HepG2 (cell line): ENCODE measurements around the gene KIN. TPM values are rescaled to one million over a fixed set of nuclear protein-coding genes. Genes with fewer than 3 reads are reported as not detected.
A peak's percentile ranks its signal among the peaks of the same experiment; 100 is the strongest.
"Not testable (repeated sequence)": the region's sequence is repeated elsewhere in the genome, so short reads cannot be mapped to it uniquely, and the experiment has no call there.

Source experiments
- ATAC-seq: fragments of 200-7000 bp; cut with Tn5 transposase; 3 replicates; pipeline ENCODE4 v1.9.1; 2020; ENCODE audit warnings: mild to moderate bottlenecking, moderate library complexity
- BruUV-seq: library from RNA; stranded (reverse); fragments of 400-500 nt; replicated peaks from 2 replicates; lab custom pipeline; 2021; lab: Mats Ljungman, UMichigan
- CTCF ChIA-PET: fragments of 300-600 bp; formaldehyde crosslinking; extraction: SDS; loops from one replicate; lab custom pipeline; 2021; ENCODE audit warnings: low total read pairs, inconsistent platforms, low intra/inter-chr PET ratio; lab: Yijun Ruan, JAX
- POLR2A ChIA-PET: fragments of 350-600 bp; sonication (Branson Sonifier 250); formaldehyde crosslinking; loops from one replicate; lab custom pipeline; 2020; ENCODE audit warnings: antibody characterized with exemption, inconsistent platforms; lab: Yijun Ruan, JAX
- DNase-seq: peaks from one replicate; pipeline ENCODE4 v3.0.0-alpha.2; 2015; ENCODE audit warnings: low spot score
- FAIRE-seq: peaks from 3 replicates; lab custom pipeline; 2011; peaks lifted over from hg19 to GRCh38; lab: Jason Lieb, UNC
- H2AFZ ChIP-seq: one replicate; pipeline ENCODE4 v1.6.1; 2011; ENCODE audit warnings: low read length, inconsistent platforms
- H3K27ac ChIP-seq: fragments of 300-600 bp; 3 replicates; pipeline ENCODE4 v1.8.0; 2011; ENCODE audit warnings: mixed run types, mild to moderate bottlenecking, mixed read lengths, low read length, inconsistent platforms; ENCODE audit not compliant: insufficient read depth; ENCODE audit errors: extremely low read length
- H3K27me3 ChIP-seq, 2 experiments: fragments of 200-600 bp in 1 of 2; 2 replicates in 1 of 2; 3 replicates in 1 of 2; pipeline versions ENCODE4 v1.6.0 to v1.8.0; 2011; ENCODE audit warnings: low read length in 2 of 2, mild to moderate bottlenecking in 2 of 2, moderate library complexity in 2 of 2, inconsistent platforms in 1 of 2; ENCODE audit not compliant: insufficient read depth in 2 of 2, control insufficient read depth in 1 of 2
- H3K36me3 ChIP-seq, 2 experiments: fragments of 200-600 bp in 1 of 2; replicated peaks in 1 of 2; 2 replicates in 1 of 2; 3 replicates in 1 of 2; pipeline versions ENCODE4 v1.5.1 to v1.8.0; 2011; ENCODE audit warnings: low read length in 2 of 2, inconsistent platforms in 1 of 2; ENCODE audit not compliant: insufficient read depth in 2 of 2, control insufficient read depth in 1 of 2
- H3K4me1 ChIP-seq: 2 replicates; pipeline ENCODE4 v1.5.1; 2012; ENCODE audit warnings: low read length, inconsistent platforms; ENCODE audit not compliant: insufficient read depth
- H3K4me2 ChIP-seq: 2 replicates; pipeline ENCODE4 v1.6.0; 2011; ENCODE audit warnings: low read depth, low read length, inconsistent platforms
- H3K4me3 ChIP-seq, 3 experiments: fragments of 200-600 bp in 1 of 3; sonication (generic), shearing (Covaris generic) in 1 of 3; replicated peaks in 1 of 3; 2 replicates each; pipeline ENCODE4 v1.5.1; 2011 to 2016; ENCODE audit warnings: low read length in 3 of 3, inconsistent platforms in 2 of 3, low read depth in 2 of 3, mild to moderate bottlenecking in 2 of 3, control low read depth in 1 of 3, mixed read lengths in 1 of 3; ENCODE audit not compliant: insufficient read depth in 1 of 3
- H3K79me2 ChIP-seq: one replicate; pipeline ENCODE4 v1.6.1; 2011; ENCODE audit warnings: low read length, inconsistent platforms; ENCODE audit not compliant: insufficient read depth
- H3K9ac ChIP-seq: 2 replicates; pipeline ENCODE4 v1.6.0; 2011; ENCODE audit warnings: mild to moderate bottlenecking, low read depth, low read length, inconsistent platforms; ENCODE audit not compliant: insufficient read depth
- H3K9me3 ChIP-seq: 2 replicates; pipeline ENCODE4 v1.5.1; 2012; ENCODE audit warnings: mild to moderate bottlenecking, low read length
- H4K20me1 ChIP-seq: 2 replicates; pipeline ENCODE4 v1.6.0; 2011; ENCODE audit warnings: inconsistent platforms, mild to moderate bottlenecking, low read length, moderate library complexity; ENCODE audit not compliant: insufficient read depth
- ATF1 ChIP-seq: IDR thresholded peaks from 2 replicates; pipeline ENCODE4 v1.6.1; 2016; ENCODE audit warnings: mild to moderate bottlenecking, control low read depth
- FOSL2 ChIP-seq: sonication (generic); formaldehyde crosslinking; IDR thresholded peaks from 2 replicates; pipeline ENCODE4 v1.4.0; 2020; ENCODE audit warnings: missing genetic modification reagents
- POLR2G ChIP-seq: fragments of 200-400 bp; formaldehyde crosslinking; IDR thresholded peaks from 2 replicates; pipeline ENCODE4 v1.6.1; 2018; ENCODE audit warnings: mild to moderate bottlenecking, low read depth, low read length, moderate library complexity
- RBM22 ChIP-seq: fragments of 200-400 bp; formaldehyde crosslinking; optimal IDR thresholded peaks from 2 replicates; pipeline ENCODE3; 2017; ENCODE audit warnings: mild to moderate bottlenecking, low read length, moderate library complexity
- ZNF430 ChIP-seq: sonication (generic); formaldehyde crosslinking; IDR thresholded peaks from 2 replicates; pipeline ENCODE4 v1.9.0; 2021; ENCODE audit warnings: mild to moderate bottlenecking, missing genetic modification reagents
- ZNF841 ChIP-seq: sonication (generic); formaldehyde crosslinking; IDR thresholded peaks from 2 replicates; pipeline ENCODE4 v1.8.1; 2023; ENCODE audit warnings: missing genetic modification reagents, borderline replicate concordance
- WGBS: methylation state at CpG from one replicate; pipeline ENCODE4 v1.1.6; 2017; ENCODE audit warnings: low lambda C conversion rate; 5-methylcytosine and 5-hydroxymethylcytosine counted together
- in situ Hi-C: cut with HindIII; loops from 2 replicates; pipeline ENCODE4 v1.10.0; 2017; ENCODE audit warnings: low pct_unique_long_range_greater_than_20kb; ENCODE audit not compliant: extremely low pct_ligation_motif_present
- intact Hi-C: fragments of 100-400 bp; cut with micrococcal nuclease; formaldehyde crosslinking; loops from one replicate; pipeline ENCODE4 v1.10.0; 2022; ENCODE audit not compliant: unreplicated experiment
- polyA plus RNA-seq, 8 experiments: library from polyadenylated mRNA; depleted of rRNA in 3 of 8; stranded (reverse) in 7 of 8; unstranded in 1 of 8; fragments of >200 nt; fragmentation: Illumina TruSeq in 4 of 8; extraction: Trizol in 4 of 8; gene quantifications; 2 replicates each; pipeline versions ENCODE4 v1.2.1 to v1.2.3, GENCODE V29; 2011 to 2016; ENCODE audit warnings: low read depth in 4 of 8, missing spikeins in 1 of 8, mixed read lengths in 1 of 8; ENCODE audit not compliant: insufficient read depth in 1 of 8
- total RNA-seq, 5 experiments: library from RNA; depleted of rRNA; stranded (reverse); fragments of >200 nt; fragmentation: Illumina TruSeq; extraction: Trizol; gene quantifications; 2 replicates each; pipeline ENCODE4 v1.2.3, GENCODE V29; 2016; ENCODE audit warnings: low read depth in 1 of 5
- TF ChIP-seq, protein P1 (sequence below): sonication (generic); formaldehyde crosslinking; IDR thresholded peaks from 2 replicates; pipeline ENCODE4 v1.4.0; 2020; ENCODE audit warnings: missing genetic modification reagents
- TF ChIP-seq, protein P2 (sequence below): sonication (generic); formaldehyde crosslinking; IDR thresholded peaks from 2 replicates; pipeline ENCODE4 v1.4.0; 2020; ENCODE audit warnings: missing genetic modification reagents, borderline replicate concordance
- TF ChIP-seq, protein P3 (sequence below): sonication (generic); formaldehyde crosslinking; IDR thresholded peaks from 2 replicates; pipeline ENCODE4 v1.4.0; 2020; ENCODE audit warnings: missing genetic modification reagents

The KIN gene
- total and polyA plus RNA-seq, 2 of the 13 experiments (the other 11 are each of a cell fraction or from before 2014, with no cell fraction given): 4.9 to 23.2 TPM

DNA sequence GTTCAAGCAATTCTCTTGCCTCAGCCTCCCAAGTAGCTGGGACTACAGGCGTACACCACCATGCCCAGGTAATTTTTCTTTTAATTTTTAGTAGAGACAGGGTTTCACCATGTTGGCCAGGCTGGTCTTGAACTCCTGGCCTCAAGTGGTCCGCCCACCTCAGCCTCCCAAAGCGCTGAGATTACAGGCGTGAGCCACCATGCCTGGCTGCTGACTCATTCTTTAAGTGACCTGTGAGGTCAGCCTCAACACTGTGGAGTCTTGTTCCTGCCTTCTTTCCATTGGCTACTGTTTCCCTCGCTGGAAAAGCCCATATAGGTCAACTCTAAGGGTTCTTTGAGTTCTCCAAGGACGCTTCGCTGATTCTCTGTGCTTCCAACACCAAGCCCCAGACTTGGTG lies 39.2 kb downstream of the KIN start:
- FAIRE-seq, H2AFZ ChIP-seq, H3K27me3 ChIP-seq, H3K27ac ChIP-seq, H3K9ac ChIP-seq, intact Hi-C loops, H3K9me3 ChIP-seq, H4K20me1 ChIP-seq, H3K4me2 ChIP-seq, BruUV-seq, ATAC-seq, CTCF ChIA-PET, H3K4me1 ChIP-seq, H3K4me3 ChIP-seq, in situ Hi-C loops, H3K79me2 ChIP-seq: not testable (repeated sequence)
- peak; percentile 13 for DNase-seq
- peaks cover 43 to 75% of the 10 kb centered on the region in 2 experiments for H3K36me3 ChIP-seq
- POLR2A ChIA-PET: interaction anchor here (0.9 kb wide), 1 partner anchor 70 kb away, joined by 3 read pairs; the partner anchor contains the start of gene TAF3
- 95% methylated on average over 7 of the region's 7 CpGs for WGBS
- TF ChIP-seq, protein P1, sequence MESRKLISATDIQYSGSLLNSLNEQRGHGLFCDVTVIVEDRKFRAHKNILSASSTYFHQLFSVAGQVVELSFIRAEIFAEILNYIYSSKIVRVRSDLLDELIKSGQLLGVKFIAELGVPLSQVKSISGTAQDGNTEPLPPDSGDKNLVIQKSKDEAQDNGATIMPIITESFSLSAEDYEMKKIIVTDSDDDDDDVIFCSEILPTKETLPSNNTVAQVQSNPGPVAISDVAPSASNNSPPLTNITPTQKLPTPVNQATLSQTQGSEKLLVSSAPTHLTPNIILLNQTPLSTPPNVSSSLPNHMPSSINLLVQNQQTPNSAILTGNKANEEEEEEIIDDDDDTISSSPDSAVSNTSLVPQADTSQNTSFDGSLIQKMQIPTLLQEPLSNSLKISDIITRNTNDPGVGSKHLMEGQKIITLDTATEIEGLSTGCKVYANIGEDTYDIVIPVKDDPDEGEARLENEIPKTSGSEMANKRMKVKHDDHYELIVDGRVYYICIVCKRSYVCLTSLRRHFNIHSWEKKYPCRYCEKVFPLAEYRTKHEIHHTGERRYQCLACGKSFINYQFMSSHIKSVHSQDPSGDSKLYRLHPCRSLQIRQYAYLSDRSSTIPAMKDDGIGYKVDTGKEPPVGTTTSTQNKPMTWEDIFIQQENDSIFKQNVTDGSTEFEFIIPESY (CRISPR knock-in tag): peak; percentile 85
- TF ChIP-seq POLR2G (peak; percentile 27; the same call in 1 of the 2 replicates), FOSL2 (CRISPR knock-in tag) (peak; percentile 73)

DNA sequence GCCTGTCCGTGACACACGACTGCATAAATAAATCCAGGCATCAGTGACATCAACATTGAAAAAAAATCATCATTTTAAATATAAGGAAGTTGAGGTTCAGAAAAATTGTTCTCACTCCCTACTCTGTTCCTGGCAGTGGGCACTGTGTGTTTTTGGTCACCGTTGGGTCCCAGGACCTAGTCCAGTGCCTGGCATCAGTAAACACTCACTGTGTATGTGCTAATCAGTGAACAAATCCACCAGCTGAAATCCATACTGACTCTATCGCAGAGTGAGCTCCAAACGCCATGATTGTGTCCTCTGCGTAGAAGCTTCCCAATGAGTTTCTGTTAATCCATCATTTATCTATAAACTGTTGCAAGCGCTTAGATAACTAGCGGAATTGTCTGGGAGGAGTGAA lies 43.5 kb downstream of the KIN start:
- Histone ChIP-seq H3K27ac (no peak overlapping the region), H3K9ac (no peak overlapping the region), H3K36me3 (peaks cover 51 to 76% of the 10 kb centered on the region in 2 experiments), H3K4me2 (no peak overlapping the region), H3K79me2 (no peaks in the 10 kb centered on the region), H4K20me1 (no peaks in the 10 kb centered on the region), H2AFZ (no peak overlapping the region), H3K27me3 (no peaks in the 10 kb centered on the region; a peak in 1 of 5 replicates), H3K9me3 (no peaks in the 10 kb centered on the region), H3K4me3 (no peak overlapping the region), H3K4me1 (no peaks in the 10 kb centered on the region)
- in situ Hi-C loops (no loop called here), intact Hi-C loops (no loop called here)
- no peak for FAIRE-seq
- WGBS: 98% methylated on average over 8 of the region's 8 CpGs
- DNase-seq: no peak
- ChIA-PET CTCF (no interaction called here), POLR2A (no interaction called here)
- no peak; the same call in 2 of the 3 replicates for ATAC-seq
- no TSS peak for BruUV-seq
- TF ChIP-seq ZNF841 (CRISPR knock-in tag) (no peak), RBM22 (peak; percentile 94), ATF1 (no peak), POLR2G (peak; percentile 57), ZNF430 (no peak)
- TF ChIP-seq, protein P2, sequence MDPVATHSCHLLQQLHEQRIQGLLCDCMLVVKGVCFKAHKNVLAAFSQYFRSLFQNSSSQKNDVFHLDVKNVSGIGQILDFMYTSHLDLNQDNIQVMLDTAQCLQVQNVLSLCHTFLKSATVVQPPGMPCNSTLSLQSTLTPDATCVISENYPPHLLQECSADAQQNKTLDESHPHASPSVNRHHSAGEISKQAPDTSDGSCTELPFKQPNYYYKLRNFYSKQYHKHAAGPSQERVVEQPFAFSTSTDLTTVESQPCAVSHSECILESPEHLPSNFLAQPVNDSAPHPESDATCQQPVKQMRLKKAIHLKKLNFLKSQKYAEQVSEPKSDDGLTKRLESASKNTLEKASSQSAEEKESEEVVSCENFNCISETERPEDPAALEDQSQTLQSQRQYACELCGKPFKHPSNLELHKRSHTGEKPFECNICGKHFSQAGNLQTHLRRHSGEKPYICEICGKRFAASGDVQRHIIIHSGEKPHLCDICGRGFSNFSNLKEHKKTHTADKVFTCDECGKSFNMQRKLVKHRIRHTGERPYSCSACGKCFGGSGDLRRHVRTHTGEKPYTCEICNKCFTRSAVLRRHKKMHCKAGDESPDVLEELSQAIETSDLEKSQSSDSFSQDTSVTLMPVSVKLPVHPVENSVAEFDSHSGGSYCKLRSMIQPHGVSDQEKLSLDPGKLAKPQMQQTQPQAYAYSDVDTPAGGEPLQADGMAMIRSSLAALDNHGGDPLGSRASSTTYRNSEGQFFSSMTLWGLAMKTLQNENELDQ (CRISPR knock-in tag): no peak
- TF ChIP-seq, protein P3, sequence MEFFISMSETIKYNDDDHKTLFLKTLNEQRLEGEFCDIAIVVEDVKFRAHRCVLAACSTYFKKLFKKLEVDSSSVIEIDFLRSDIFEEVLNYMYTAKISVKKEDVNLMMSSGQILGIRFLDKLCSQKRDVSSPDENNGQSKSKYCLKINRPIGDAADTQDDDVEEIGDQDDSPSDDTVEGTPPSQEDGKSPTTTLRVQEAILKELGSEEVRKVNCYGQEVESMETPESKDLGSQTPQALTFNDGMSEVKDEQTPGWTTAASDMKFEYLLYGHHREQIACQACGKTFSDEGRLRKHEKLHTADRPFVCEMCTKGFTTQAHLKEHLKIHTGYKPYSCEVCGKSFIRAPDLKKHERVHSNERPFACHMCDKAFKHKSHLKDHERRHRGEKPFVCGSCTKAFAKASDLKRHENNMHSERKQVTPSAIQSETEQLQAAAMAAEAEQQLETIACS (CRISPR knock-in tag): no peak
